NCI-H345 treated with DMSO at 0.1 percent for 48 hours (cell line): ENCODE measurements around the gene SC5D.

Experiments used
- DNase-seq: peaks from one replicate; lab custom pipeline; 2025; ENCODE audit not compliant: unreplicated experiment; lab: John Stamatoyannopoulos, UW

Gene SC5D

GRCh38 chr11:121291896-121292494 lies 576 bp upstream of the SC5D start:
- DNase-seq = peak; percentile 77

GRCh38 chr11:121293288-121293594 lies 670 bp downstream of the SC5D start:
- DNase-seq = no peak

- DNase-seq = no peak
Measured at GRCh38 chr11:121295246-121296029, 2.9 kb downstream of the SC5D start.

- no peak for DNase-seq
Measured at GRCh38 chr11:121297872-121298271, 5.3 kb downstream of the SC5D start.

GRCh38 chr11:121298774-121299173 lies 6.2 kb downstream of the SC5D start:
- no peak for DNase-seq

GRCh38 chr11:121299417-121299816 lies 6.8 kb downstream of the SC5D start:
- DNase-seq = no peak

- no peak for DNase-seq
Measured at GRCh38 chr11:121300313-121300971, 7.9 kb downstream of the SC5D start.

GRCh38 chr11:121300972-121301699 lies 8.6 kb downstream of the SC5D start:
- no peak for DNase-seq

GRCh38 chr11:121304759-121305158 lies 12.2 kb downstream of the SC5D start:
- no peak for DNase-seq

- no peak for DNase-seq
Measured at GRCh38 chr11:121308816-121309215, 16.2 kb downstream of the SC5D start.

GRCh38 chr11:121309688-121310087 lies 17.1 kb downstream of the SC5D start:
- DNase-seq = no peak

- DNase-seq = no peak
Measured at GRCh38 chr11:121310908-121311307, 18.3 kb downstream of the SC5D start.

- no peak for DNase-seq
Measured at GRCh38 chr11:121311373-121311772, 18.8 kb downstream of the SC5D start.

GRCh38 chr11:121312483-121312882 lies 19.9 kb downstream of the SC5D start:
- DNase-seq = no peak

GRCh38 chr11:121318848-121319834 lies 26.6 kb downstream of the SC5D start:
- peak; percentile 32 for DNase-seq

GRCh38 chr11:121321614-121322243 lies 29.2 kb downstream of the SC5D start:
- peak; percentile 30 for DNase-seq

GRCh38 chr11:121323046-121323607 lies 30.6 kb downstream of the SC5D start:
- no peak for DNase-seq

GRCh38 chr11:121326230-121326629 lies 33.7 kb downstream of the SC5D start:
- no peak for DNase-seq

- no peak for DNase-seq
Measured at GRCh38 chr11:121327553-121327952, 35.0 kb downstream of the SC5D start.
